TTC549 (cell line): ENCODE data around the gene AGBL3.
"Not testable (repeated sequence)": the region's sequence is repeated elsewhere in the genome, so short reads cannot be mapped to it uniquely, and the experiment has no call there.

Experiments
- FAIRE-seq: peaks from 2 replicates; lab custom pipeline; 2012; peaks lifted over from hg19 to GRCh38; lab: Jason Lieb, UNC

AGBL3 gene

GRCh38 chr7:134963036-134963435, 23.3 kb upstream of the AGBL3 start:
- FAIRE-seq, result no peak

- no peak for FAIRE-seq
Measured at GRCh38 chr7:134966691-134967090, 19.6 kb upstream of the AGBL3 start.

GRCh38 chr7:134968110-134968509, 18.2 kb upstream of the AGBL3 start:
- FAIRE-seq, result no peak

GRCh38 chr7:134981645-134982044, 4.7 kb upstream of the AGBL3 start:
- not testable (repeated sequence) for FAIRE-seq

- FAIRE-seq, result no peak
Measured at GRCh38 chr7:134985894-134986362, 380 bp upstream of the AGBL3 start.

GRCh38 chr7:134988161-134988560, 1.9 kb downstream of the AGBL3 start:
- FAIRE-seq, result no peak

GRCh38 chr7:134991469-134992339, 5.4 kb downstream of the AGBL3 start:
- FAIRE-seq, result no peak

GRCh38 chr7:134992626-134993179, 6.4 kb downstream of the AGBL3 start:
- no peak for FAIRE-seq

- FAIRE-seq, result no peak
Measured at GRCh38 chr7:134993877-134994456, 7.7 kb downstream of the AGBL3 start.

GRCh38 chr7:134995239-134996096, 9.2 kb downstream of the AGBL3 start:
- FAIRE-seq, result no peak

- no peak for FAIRE-seq
Measured at GRCh38 chr7:134996097-134996550, 9.8 kb downstream of the AGBL3 start.

- FAIRE-seq, result no peak
Measured at GRCh38 chr7:134997214-134997885, 11.0 kb downstream of the AGBL3 start.

- FAIRE-seq, result no peak
Measured at GRCh38 chr7:134999136-134999535, 12.8 kb downstream of the AGBL3 start.

GRCh38 chr7:135001390-135002165, 15.3 kb downstream of the AGBL3 start:
- no peak for FAIRE-seq

- FAIRE-seq, result no peak
Measured at GRCh38 chr7:135012229-135012628, 25.9 kb downstream of the AGBL3 start.

- no peak for FAIRE-seq
Measured at GRCh38 chr7:135023622-135024021, 37.3 kb downstream of the AGBL3 start.

- FAIRE-seq, result no peak
Measured at GRCh38 chr7:135035252-135035651, 48.9 kb downstream of the AGBL3 start.

- not testable (repeated sequence) for FAIRE-seq
Measured at GRCh38 chr7:135067017-135067416, 80.7 kb downstream of the AGBL3 start.

- no peak for FAIRE-seq
Measured at GRCh38 chr7:135074096-135074495, 87.8 kb downstream of the AGBL3 start.

- FAIRE-seq, result no peak
Measured at GRCh38 chr7:135074531-135074930, 88.2 kb downstream of the AGBL3 start.

GRCh38 chr7:135075716-135076115, 89.4 kb downstream of the AGBL3 start:
- no peak for FAIRE-seq
